Breast epithelium (tissue), 3 donors: ENCODE results near the gene MBD4.

Experiments
- CTCF ChIP-seq, 3 donors: fragments of 450-650 bp; IDR thresholded peaks; one replicate each; pipeline ENCODE4 v1.5.1; 2016 to 2017; ENCODE audit warnings: antibody characterized with exemption in 3 of 3, mild to moderate bottlenecking in 3 of 3, moderate library complexity in 3 of 3
- POLR2A ChIP-seq: fragments of 450-650 bp; IDR thresholded peaks from one replicate; pipeline ENCODE4 v1.6.1; 2016; ENCODE audit warnings: antibody characterized with exemption, mild to moderate bottlenecking, moderate library complexity

- TF ChIP-seq POLR2A (no peak), CTCF (IDR thresholded peaks at IDR 0.05) (no peak)
These were observed 24.4 kb downstream of the MBD4 start for GRCh38 chr3:129415378-129415777.
